Keratinocyte (primary cell): ENCODE measurements around the gene GID4. TPM values are rescaled to one million over a fixed set of nuclear protein-coding genes. Genes with fewer than 3 reads are reported as not detected.

Experiments
- DNase-seq: peaks from one replicate; pipeline ENCODE4 v3.0.0-alpha.2; 2011; ENCODE audit warnings: low read depth, missing footprints, low spot score
- FAIRE-seq: peaks from 2 replicates; lab custom pipeline; 2011; peaks lifted over from hg19 to GRCh38; lab: Jason Lieb, UNC
- H2AFZ ChIP-seq: 2 replicates; pipeline ENCODE4 v1.6.0; 2012; ENCODE audit warnings: low read length, control low read depth, inconsistent platforms; ENCODE audit not compliant: control insufficient read depth
- H3K27ac ChIP-seq: 2 replicates; pipeline ENCODE4 v1.5.1; 2011; ENCODE audit warnings: low read length; ENCODE audit not compliant: control insufficient read depth, insufficient read depth
- H3K27me3 ChIP-seq: 3 replicates; pipeline ENCODE4 v1.6.0; 2011; ENCODE audit warnings: low read length; ENCODE audit not compliant: control insufficient read depth, insufficient read depth; ENCODE audit errors: extremely low read depth
- H3K36me3 ChIP-seq, 2 experiments: 2 replicates in 1 of 2; 3 replicates in 1 of 2; pipeline ENCODE4 v1.5.1; 2011; ENCODE audit warnings: low read length in 2 of 2, mild to moderate bottlenecking in 1 of 2; ENCODE audit not compliant: control insufficient read depth in 2 of 2, insufficient read depth in 2 of 2; ENCODE audit errors: extremely low read depth in 1 of 2
- H3K4me1 ChIP-seq: 3 replicates; pipeline ENCODE4 v1.5.1; 2011; ENCODE audit warnings: low read length; ENCODE audit not compliant: control insufficient read depth, insufficient read depth; ENCODE audit errors: extremely low read depth
- H3K4me2 ChIP-seq: 3 replicates; pipeline ENCODE4 v1.6.0; 2011; ENCODE audit warnings: low read depth, low read length; ENCODE audit not compliant: control insufficient read depth, insufficient read depth; ENCODE audit errors: extremely low read depth
- H3K4me3 ChIP-seq, 3 experiments: fragments of 200-600 bp in 1 of 3; sonication (generic) in 1 of 3; 2 replicates in 2 of 3; 3 replicates in 1 of 3; pipeline ENCODE4 v1.5.1; 2011 to 2016; ENCODE audit warnings: low read length in 3 of 3, mild to moderate bottlenecking in 3 of 3, control low read depth in 2 of 3, inconsistent platforms in 1 of 3, low read depth in 1 of 3, mixed read lengths in 1 of 3, mixed run types in 1 of 3, moderate library complexity in 1 of 3; ENCODE audit not compliant: control insufficient read depth in 2 of 3, insufficient read depth in 2 of 3; ENCODE audit errors: extremely low read depth in 1 of 3
- H3K79me2 ChIP-seq: 2 replicates; pipeline ENCODE4 v1.6.0; 2012; ENCODE audit warnings: low read length; ENCODE audit not compliant: control insufficient read depth, insufficient read depth
- H3K9ac ChIP-seq: 3 replicates; pipeline ENCODE4 v1.6.0; 2011; ENCODE audit warnings: low read length; ENCODE audit not compliant: control insufficient read depth, insufficient read depth; ENCODE audit errors: extremely low read depth
- H3K9me1 ChIP-seq: 3 replicates; pipeline ENCODE4 v1.6.0; 2011; ENCODE audit warnings: low read length; ENCODE audit not compliant: control insufficient read depth, insufficient read depth; ENCODE audit errors: extremely low read depth
- H3K9me3 ChIP-seq: 2 replicates; pipeline ENCODE4 v1.5.1; 2012; ENCODE audit warnings: low read depth, low read length; ENCODE audit not compliant: control insufficient read depth
- H4K20me1 ChIP-seq: 3 replicates; pipeline ENCODE4 v1.6.0; 2011; ENCODE audit warnings: low read length; ENCODE audit not compliant: control insufficient read depth, insufficient read depth; ENCODE audit errors: extremely low read depth
- CTCF ChIP-seq, 3 experiments: IDR thresholded peaks in 1 of 3; conservative IDR thresholded peaks in 1 of 3; optimal IDR thresholded peaks in 1 of 3; 2 replicates in 2 of 3; 3 replicates in 1 of 3; pipeline versions ENCODE3 to v1.5.1; 2011; ENCODE audit warnings: low read length in 3 of 3, mild to moderate bottlenecking in 3 of 3, moderate library complexity in 2 of 3, control low read depth in 1 of 3, inconsistent platforms in 1 of 3; ENCODE audit not compliant: insufficient read depth in 2 of 3; ENCODE audit errors: extremely low read depth in 1 of 3
- EZH2 ChIP-seq: IDR thresholded peaks from one replicate; pipeline ENCODE4 v1.6.1; 2012; ENCODE audit warnings: inconsistent platforms, mild to moderate bottlenecking, low read length, moderate library complexity
- dilution Hi-C: fragments of 300-500 bp; cut with MboI; formaldehyde crosslinking; loops from one replicate; pipeline ENCODE4 v1.7.0; 2020; ENCODE audit warnings: low sequenced_read_pairs; ENCODE audit not compliant: extremely low pct_ligation_motif_present
- polyA plus RNA-seq, 5 experiments: library from polyadenylated mRNA; depleted of rRNA in 3 of 5; stranded (reverse) in 3 of 5; stranded (forward) in 1 of 5; unstranded in 1 of 5; fragments of >200 nt; gene quantifications; 1 replicate in 1 of 5; 2 replicates in 3 of 5; 3 replicates in 1 of 5; pipeline versions ENCODE4 v1.2.1 to v1.2.3, GENCODE V29; 2011 to 2012; ENCODE audit warnings: missing spikeins in 2 of 5, low read depth in 1 of 5, low replicate concordance in 1 of 5

The GID4 gene
- polyA plus RNA-seq, 1 donor (not counting 4 experiments of a cell fraction or from before 2014, with no cell fraction given) = 16.8 TPM

DNA sequence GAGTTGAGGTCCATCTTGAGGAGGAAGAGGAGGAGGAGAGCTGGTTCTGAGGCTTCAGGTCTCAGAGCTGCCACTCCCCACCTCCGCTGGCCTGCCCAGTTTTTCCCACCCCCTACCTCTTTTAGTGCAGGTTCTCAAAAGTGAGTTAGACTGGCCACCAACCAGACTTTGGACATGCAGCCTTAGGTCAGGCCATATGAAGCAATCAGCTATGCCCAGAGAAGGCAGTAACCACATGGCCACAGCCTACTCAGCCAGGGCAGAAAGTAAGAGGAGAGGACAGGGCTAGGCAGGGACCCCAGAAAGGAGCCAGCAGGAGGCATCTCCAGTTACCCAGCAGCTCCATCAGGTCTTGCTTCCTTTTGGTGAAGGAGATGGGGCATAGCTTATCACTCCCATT, 78.3 kb downstream of the GID4 start:
- no peak overlapping the region for H3K4me2 ChIP-seq
- no peaks in the 10 kb centered on the region for H3K9me1 ChIP-seq
- H2AFZ ChIP-seq = no peak overlapping the region
- no peaks in the 10 kb centered on the region for H3K4me1 ChIP-seq
- no peak overlapping the region for H3K4me3 ChIP-seq
- H3K9me3 ChIP-seq = no peaks in the 10 kb centered on the region
- H3K36me3 ChIP-seq = no peaks in the 10 kb centered on the region
- FAIRE-seq (no peak), DNase-seq (no peak)
- no peak overlapping the region for H3K27ac ChIP-seq
- no peak overlapping the region for H3K9ac ChIP-seq
- no peaks in the 10 kb centered on the region for H3K79me2 ChIP-seq
- dilution Hi-C loops = no loop called here
- no peaks in the 10 kb centered on the region for H3K27me3 ChIP-seq
- TF ChIP-seq CTCF (optimal IDR thresholded peaks at IDR 0.05 in 1 of 3, IDR thresholded peaks at IDR 0.05 in 1 of 3, conservative IDR thresholded peaks at IDR 0.05 in 1 of 3; ENCODE audit: extremely low read depth in 1 of 3, insufficient read depth in 2 of 3, low read length in 3 of 3) (no peak), EZH2 (no peak)
- no peaks in the 10 kb centered on the region for H4K20me1 ChIP-seq

Other genes with a start within 250 kb of the GID4 start
- 51.7 to 62.3 TPM (median 59.8 TPM) in 3 replicates for gene SREBF1, start 202.4 kb upstream of the GID4 start, polyA plus RNA-seq
- gene TOM1L2, start 67.0 kb upstream of the GID4 start, polyA plus RNA-seq = 36.3 to 54.0 TPM (median 39.5 TPM) in 3 replicates
- 0.42 to 0.80 TPM (median 0.69 TPM) in 3 replicates for gene DRC3, start 66.5 kb upstream of the GID4 start, polyA plus RNA-seq
- gene ATPAF2, start 240 bp upstream of the GID4 start, polyA plus RNA-seq = 22.4 to 24.4 TPM (median 23.6 TPM) in 3 replicates
- 33.3 to 49.2 TPM (median 36.4 TPM) in 3 replicates for gene DRG2, start 48.5 kb downstream of the GID4 start, polyA plus RNA-seq
- gene MYO15A, start 69.3 kb downstream of the GID4 start, polyA plus RNA-seq = 0.20 to 0.53 TPM (median 0.25 TPM) in 3 replicates
- 41.5 to 71.3 TPM (median 50.2 TPM) in 3 replicates for gene ALKBH5, start 144.4 kb downstream of the GID4 start, polyA plus RNA-seq
- gene LLGL1, start 186.2 kb downstream of the GID4 start, polyA plus RNA-seq = 13.8 to 24.7 TPM (median 22.6 TPM) in 3 replicates
- gene FLII, start 219.3 kb downstream of the GID4 start, polyA plus RNA-seq = 376 to 509 TPM (median 404 TPM) in 3 replicates
- 7.9 to 12.8 TPM (median 9.1 TPM) in 3 replicates for gene MIEF2, start 221.3 kb downstream of the GID4 start, polyA plus RNA-seq